NT2/D1 (cell line): ENCODE results near the gene CDYL.

ENCODE experiments used
- DNase-seq: peaks from one replicate; pipeline ENCODE4 v3.0.0-alpha.2; 2011; ENCODE audit warnings: low read depth, low spot score
- H3K27me3 ChIP-seq: 2 replicates; pipeline ENCODE4 v1.6.0; 2011; ENCODE audit warnings: mild to moderate bottlenecking; ENCODE audit not compliant: insufficient read length, insufficient read depth
- H3K36me3 ChIP-seq: 2 replicates; pipeline ENCODE4 v1.6.1; 2011; ENCODE audit warnings: mild to moderate bottlenecking, low read length, mixed read lengths; ENCODE audit not compliant: insufficient read depth, insufficient read length
- H3K4me1 ChIP-seq: 2 replicates; pipeline ENCODE4 v1.5.1; 2011; ENCODE audit not compliant: insufficient read depth, insufficient read length
- H3K4me3 ChIP-seq: 2 replicates; pipeline ENCODE4 v1.5.1; 2011; ENCODE audit warnings: low read depth; ENCODE audit not compliant: insufficient read length
- H3K9ac ChIP-seq: 2 replicates; pipeline ENCODE4 v1.6.0; 2011; ENCODE audit warnings: low read depth; ENCODE audit not compliant: insufficient read length
- H3K9me3 ChIP-seq: 2 replicates; pipeline ENCODE4 v1.5.1; 2011; ENCODE audit warnings: mild to moderate bottlenecking, low read length; ENCODE audit not compliant: insufficient read depth
- SUZ12 ChIP-seq: IDR thresholded peaks from 2 replicates; pipeline ENCODE4 v1.6.1; 2011; ENCODE audit not compliant: insufficient read length, insufficient read depth; ENCODE audit errors: extremely low read depth
- YY1 ChIP-seq: IDR thresholded peaks from 2 replicates; pipeline ENCODE4 v1.6.1; 2011; ENCODE audit not compliant: insufficient read length, insufficient read depth
- ZNF274 ChIP-seq: IDR thresholded peaks from 2 replicates; pipeline ENCODE4 v1.6.1; 2011; ENCODE audit warnings: mild to moderate bottlenecking, low read depth, low read length

CDYL gene

GRCh38 chr6:4909063-4909706 lies 133.0 kb downstream of the CDYL start:
- no peak overlapping the region for H3K4me3 ChIP-seq
- TF ChIP-seq ZNF274 (no peak), YY1 (no peak), SUZ12 (no peak)
- peaks cover 3% of the 10 kb centered on the region for H3K4me1 ChIP-seq
- H3K9me3 ChIP-seq = no peaks in the 10 kb centered on the region
- DNase-seq = no peak
- H3K9ac ChIP-seq = no peak overlapping the region
- H3K36me3 ChIP-seq = peaks cover 38% of the 10 kb centered on the region
- no peaks in the 10 kb centered on the region for H3K27me3 ChIP-seq

GRCh38 chr6:4910037-4910760 lies 134.0 kb downstream of the CDYL start:
- peaks cover 32% of the 10 kb centered on the region for H3K36me3 ChIP-seq
- peaks cover 5% of the 10 kb centered on the region for H3K4me1 ChIP-seq

GRCh38 chr6:4912559-4912958 lies 136.4 kb downstream of the CDYL start:
- Histone ChIP-seq H3K4me3 (no peak overlapping the region), H3K4me1 (peaks cover 5% of the 10 kb centered on the region), H3K27me3 (no peaks in the 10 kb centered on the region), H3K36me3 (peaks cover 21% of the 10 kb centered on the region), H3K9me3 (no peaks in the 10 kb centered on the region), H3K9ac (no peak overlapping the region)
- DNase-seq = no peak
- TF ChIP-seq ZNF274 (no peak), SUZ12 (no peak), YY1 (no peak)

More at GRCh38 chr6:4910037-4910760, 134.0 kb downstream of the CDYL start:
- Histone ChIP-seq H3K9ac (no peak overlapping the region), H3K27me3 (no peaks in the 10 kb centered on the region), H3K4me3 (no peak overlapping the region), H3K9me3 (no peaks in the 10 kb centered on the region)
- no peak for DNase-seq
- TF ChIP-seq YY1 = no peak
- TF ChIP-seq SUZ12 = no peak
- no peak for TF ChIP-seq ZNF274

- Histone ChIP-seq H3K9ac (no peak overlapping the region), H3K4me3 (no peak overlapping the region), H3K36me3 (peaks cover 18% of the 10 kb centered on the region), H3K4me1 (peaks cover 5% of the 10 kb centered on the region), H3K9me3 (no peaks in the 10 kb centered on the region), H3K27me3 (no peaks in the 10 kb centered on the region)
- DNase-seq = no peak
- TF ChIP-seq SUZ12 = no peak
- TF ChIP-seq YY1 = no peak
- TF ChIP-seq ZNF274 = no peak
Observed at GRCh38 chr6:4913705-4914419, 137.7 kb downstream of the CDYL start.

- H3K9me3 ChIP-seq = no peaks in the 10 kb centered on the region
- no peak overlapping the region for H3K4me3 ChIP-seq
- peaks cover 12% of the 10 kb centered on the region for H3K36me3 ChIP-seq
- H3K4me1 ChIP-seq = peaks cover 5% of the 10 kb centered on the region
- no peak for DNase-seq
- no peaks in the 10 kb centered on the region for H3K27me3 ChIP-seq
- TF ChIP-seq ZNF274 (no peak), YY1 (no peak), SUZ12 (no peak)
- H3K9ac ChIP-seq = no peak overlapping the region
Observed at GRCh38 chr6:4914420-4915159, 138.4 kb downstream of the CDYL start.

GRCh38 chr6:4916954-4917561 lies 140.9 kb downstream of the CDYL start:
- no peak for TF ChIP-seq ZNF274
- no peak for TF ChIP-seq SUZ12
- no peak for TF ChIP-seq YY1
- no peak overlapping the region for H3K9ac ChIP-seq
- no peak for DNase-seq
- H3K4me3 ChIP-seq = no peak overlapping the region
- H3K9me3 ChIP-seq = no peaks in the 10 kb centered on the region
- H3K36me3 ChIP-seq = peaks cover 10% of the 10 kb centered on the region
- peaks cover 5% of the 10 kb centered on the region for H3K4me1 ChIP-seq
- no peaks in the 10 kb centered on the region for H3K27me3 ChIP-seq
